HepG2 (cell line): ENCODE data around the gene RNF5. TPM values are rescaled to one million over a fixed set of nuclear protein-coding genes. Genes with fewer than 3 reads are reported as not detected.
A peak's percentile ranks its signal among the peaks of the same experiment; 100 is the strongest.

Experiments
- ATAC-seq: fragments of 200-7000 bp; cut with Tn5 transposase; 3 replicates; pipeline ENCODE4 v1.9.1; 2020; ENCODE audit warnings: mild to moderate bottlenecking, moderate library complexity
- BruUV-seq: library from RNA; stranded (reverse); fragments of 400-500 nt; replicated peaks from 2 replicates; lab custom pipeline; 2021; lab: Mats Ljungman, UMichigan
- CTCF ChIA-PET: fragments of 300-600 bp; formaldehyde crosslinking; extraction: SDS; loops from one replicate; lab custom pipeline; 2021; ENCODE audit warnings: low total read pairs, inconsistent platforms, low intra/inter-chr PET ratio; lab: Yijun Ruan, JAX
- POLR2A ChIA-PET: fragments of 350-600 bp; sonication (Branson Sonifier 250); formaldehyde crosslinking; loops from one replicate; lab custom pipeline; 2020; ENCODE audit warnings: antibody characterized with exemption, inconsistent platforms; lab: Yijun Ruan, JAX
- DNase-seq: peaks from one replicate; pipeline ENCODE4 v3.0.0-alpha.2; 2015; ENCODE audit warnings: low spot score
- FAIRE-seq: peaks from 3 replicates; lab custom pipeline; 2011; peaks lifted over from hg19 to GRCh38; lab: Jason Lieb, UNC
- H2AFZ ChIP-seq: one replicate; pipeline ENCODE4 v1.6.1; 2011; ENCODE audit warnings: low read length, inconsistent platforms
- H3K27ac ChIP-seq: fragments of 300-600 bp; 3 replicates; pipeline ENCODE4 v1.8.0; 2011; ENCODE audit warnings: mixed run types, mild to moderate bottlenecking, mixed read lengths, low read length, inconsistent platforms; ENCODE audit not compliant: insufficient read depth; ENCODE audit errors: extremely low read length
- H3K27me3 ChIP-seq, 2 experiments: fragments of 200-600 bp in 1 of 2; 2 replicates in 1 of 2; 3 replicates in 1 of 2; pipeline versions ENCODE4 v1.6.0 to v1.8.0; 2011; ENCODE audit warnings: low read length in 2 of 2, mild to moderate bottlenecking in 2 of 2, moderate library complexity in 2 of 2, inconsistent platforms in 1 of 2; ENCODE audit not compliant: insufficient read depth in 2 of 2, control insufficient read depth in 1 of 2
- H3K36me3 ChIP-seq, 2 experiments: fragments of 200-600 bp in 1 of 2; replicated peaks in 1 of 2; 2 replicates in 1 of 2; 3 replicates in 1 of 2; pipeline versions ENCODE4 v1.5.1 to v1.8.0; 2011; ENCODE audit warnings: low read length in 2 of 2, inconsistent platforms in 1 of 2; ENCODE audit not compliant: insufficient read depth in 2 of 2, control insufficient read depth in 1 of 2
- H3K4me1 ChIP-seq: 2 replicates; pipeline ENCODE4 v1.5.1; 2012; ENCODE audit warnings: low read length, inconsistent platforms; ENCODE audit not compliant: insufficient read depth
- H3K4me2 ChIP-seq: 2 replicates; pipeline ENCODE4 v1.6.0; 2011; ENCODE audit warnings: low read depth, low read length, inconsistent platforms
- H3K4me3 ChIP-seq, 3 experiments: fragments of 200-600 bp in 1 of 3; sonication (generic), shearing (Covaris generic) in 1 of 3; replicated peaks in 1 of 3; 2 replicates each; pipeline ENCODE4 v1.5.1; 2011 to 2016; ENCODE audit warnings: low read length in 3 of 3, inconsistent platforms in 2 of 3, low read depth in 2 of 3, mild to moderate bottlenecking in 2 of 3, control low read depth in 1 of 3, mixed read lengths in 1 of 3; ENCODE audit not compliant: insufficient read depth in 1 of 3
- H3K79me2 ChIP-seq: one replicate; pipeline ENCODE4 v1.6.1; 2011; ENCODE audit warnings: low read length, inconsistent platforms; ENCODE audit not compliant: insufficient read depth
- H3K9ac ChIP-seq: 2 replicates; pipeline ENCODE4 v1.6.0; 2011; ENCODE audit warnings: mild to moderate bottlenecking, low read depth, low read length, inconsistent platforms; ENCODE audit not compliant: insufficient read depth
- H3K9me3 ChIP-seq: 2 replicates; pipeline ENCODE4 v1.5.1; 2012; ENCODE audit warnings: mild to moderate bottlenecking, low read length
- H4K20me1 ChIP-seq: 2 replicates; pipeline ENCODE4 v1.6.0; 2011; ENCODE audit warnings: inconsistent platforms, mild to moderate bottlenecking, low read length, moderate library complexity; ENCODE audit not compliant: insufficient read depth
- CC2D1A ChIP-seq: sonication (generic); formaldehyde crosslinking; IDR thresholded peaks from 2 replicates; pipeline ENCODE4 v1.8.1; 2023; ENCODE audit warnings: mild to moderate bottlenecking, missing genetic modification reagents
- CEBPB ChIP-seq: IDR thresholded peaks from 2 replicates; pipeline ENCODE4 v1.6.1; 2011; ENCODE audit warnings: low read depth, low read length, improper control_type of control experiment, borderline replicate concordance
- CEBPG ChIP-seq: IDR thresholded peaks from 2 replicates; pipeline ENCODE4 v1.6.1; 2016
- CREB1 ChIP-seq, 2 experiments: fragments of 450-650 bp in 1 of 2; IDR thresholded peaks; 2 replicates each; pipeline ENCODE4 v1.6.1; 2016 to 2017; ENCODE audit warnings: control low read depth in 1 of 2, mild to moderate bottlenecking in 1 of 2, missing compliant biosample characterization in 1 of 2, missing genetic modification characterization in 1 of 2
- ESRRA ChIP-seq: sonication (generic); formaldehyde crosslinking; IDR thresholded peaks from 2 replicates; pipeline ENCODE4 v1.5.1; 2020; ENCODE audit warnings: mild to moderate bottlenecking, low read depth, missing genetic modification reagents
- FOXA3 ChIP-seq: IDR thresholded peaks from 2 replicates; pipeline ENCODE4 v1.6.1; 2016; ENCODE audit warnings: missing genetic modification reagents, missing compliant biosample characterization
- HNF4A ChIP-seq: sonication (generic); formaldehyde crosslinking; IDR thresholded peaks from 2 replicates; pipeline ENCODE4 v1.4.0; 2020; ENCODE audit warnings: missing genetic modification reagents
- NR2F6 ChIP-seq, 2 experiments: IDR thresholded peaks; 2 replicates each; pipeline ENCODE4 v1.6.1; 2016; ENCODE audit warnings: antibody characterized with exemption in 1 of 2, mild to moderate bottlenecking in 1 of 2
- RARA ChIP-seq: IDR thresholded peaks from 2 replicates; pipeline ENCODE4 v1.6.1; 2016; ENCODE audit warnings: missing genetic modification reagents, missing compliant biosample characterization
- SKIL ChIP-seq: sonication (generic); formaldehyde crosslinking; IDR thresholded peaks from 2 replicates; pipeline ENCODE4 v1.8.0; 2022; ENCODE audit warnings: missing genetic modification reagents, mild to moderate bottlenecking, moderate library complexity, borderline replicate concordance
- TAF15 ChIP-seq: fragments of 200-400 bp; formaldehyde crosslinking; IDR thresholded peaks from one replicate; pipeline ENCODE4 v1.6.1; 2018; ENCODE audit warnings: mild to moderate bottlenecking, low read depth, low read length; ENCODE audit not compliant: poor library complexity, severe bottlenecking
- TBL1XR1 ChIP-seq: fragments of 150-350 bp; IDR thresholded peaks from 2 replicates; pipeline ENCODE4 v1.6.1; 2014; ENCODE audit warnings: borderline replicate concordance, low read length; ENCODE audit not compliant: partially characterized antibody
- TEAD3 ChIP-seq: optimal IDR thresholded peaks from 2 replicates; pipeline ENCODE3; 2016; ENCODE audit warnings: borderline replicate concordance
- THAP7 ChIP-seq: sonication (generic); formaldehyde crosslinking; IDR thresholded peaks from 2 replicates; pipeline ENCODE4 v1.8.1; 2023; ENCODE audit warnings: mild to moderate bottlenecking, missing genetic modification reagents
- ZNF776 ChIP-seq: sonication (generic); formaldehyde crosslinking; IDR thresholded peaks from 2 replicates; pipeline ENCODE4 v1.4.0; 2020; ENCODE audit warnings: mild to moderate bottlenecking, missing genetic modification reagents
- ZSCAN25 ChIP-seq: sonication (generic); formaldehyde crosslinking; IDR thresholded peaks from 2 replicates; pipeline ENCODE4 v1.8.0; 2022; ENCODE audit warnings: mild to moderate bottlenecking, missing genetic modification reagents
- WGBS: methylation state at CpG from one replicate; pipeline ENCODE4 v1.1.6; 2017; ENCODE audit warnings: low lambda C conversion rate; 5-methylcytosine and 5-hydroxymethylcytosine counted together
- in situ Hi-C: cut with HindIII; loops from 2 replicates; pipeline ENCODE4 v1.10.0; 2017; ENCODE audit warnings: low pct_unique_long_range_greater_than_20kb; ENCODE audit not compliant: extremely low pct_ligation_motif_present
- intact Hi-C: fragments of 100-400 bp; cut with micrococcal nuclease; formaldehyde crosslinking; loops from one replicate; pipeline ENCODE4 v1.10.0; 2022; ENCODE audit not compliant: unreplicated experiment
- polyA plus RNA-seq, 8 experiments: library from polyadenylated mRNA; depleted of rRNA in 3 of 8; stranded (reverse) in 7 of 8; unstranded in 1 of 8; fragments of >200 nt; fragmentation: Illumina TruSeq in 4 of 8; extraction: Trizol in 4 of 8; gene quantifications; 2 replicates each; pipeline versions ENCODE4 v1.2.1 to v1.2.3, GENCODE V29; 2011 to 2016; ENCODE audit warnings: low read depth in 4 of 8, missing spikeins in 1 of 8, mixed read lengths in 1 of 8; ENCODE audit not compliant: insufficient read depth in 1 of 8
- total RNA-seq, 5 experiments: library from RNA; depleted of rRNA; stranded (reverse); fragments of >200 nt; fragmentation: Illumina TruSeq; extraction: Trizol; gene quantifications; 2 replicates each; pipeline ENCODE4 v1.2.3, GENCODE V29; 2016; ENCODE audit warnings: low read depth in 1 of 5
- TF ChIP-seq, protein P1 (sequence below): sonication (generic); formaldehyde crosslinking; IDR thresholded peaks from 2 replicates; pipeline ENCODE4 v1.5.0; 2020; ENCODE audit warnings: missing genetic modification reagents
- TF ChIP-seq, protein P2 (sequence below): sonication (generic); formaldehyde crosslinking; IDR thresholded peaks from 2 replicates; pipeline ENCODE4 v1.8.0; 2022; ENCODE audit warnings: missing genetic modification reagents, mild to moderate bottlenecking, inconsistent platforms, borderline replicate concordance
- TF ChIP-seq, protein P3 (sequence below), 2 experiments: fragments of 450-650 bp in 1 of 2; sonication (generic) in 1 of 2; formaldehyde crosslinking; IDR thresholded peaks; 2 replicates each; pipeline versions ENCODE4 v1.5.0 to v1.8.0; 2020 to 2022; ENCODE audit warnings: mild to moderate bottlenecking in 1 of 2, missing genetic modification reagents in 1 of 2

Gene RNF5
- total and polyA plus RNA-seq, 2 of the 13 experiments (the other 11 are each of a cell fraction or from before 2014, with no cell fraction given), result 98.0 to 131 TPM

DNA sequence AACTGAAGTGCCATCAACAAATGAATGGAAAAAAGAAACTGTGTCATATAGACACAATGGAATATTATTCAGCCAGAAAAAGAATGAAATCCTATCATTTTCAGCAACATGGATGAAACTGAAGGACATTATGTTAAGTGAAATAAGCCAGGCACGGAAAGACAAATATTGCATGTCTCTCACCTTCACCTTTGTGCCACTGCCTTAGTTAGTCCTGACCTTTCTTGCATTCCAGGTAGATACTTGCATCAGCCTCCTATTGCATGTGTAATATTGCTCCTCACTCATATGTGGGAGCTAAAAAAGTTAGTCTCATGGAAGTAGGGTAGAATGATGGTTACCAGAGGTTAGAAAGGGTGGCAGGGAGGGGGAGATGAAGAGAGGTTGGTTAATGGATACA lies 30.8 kb downstream of the RNF5 start:
- in situ Hi-C loops, result no loop called here
- POLR2A ChIA-PET, result no interaction called here
- no peak for TF ChIP-seq CREB1 (IDR thresholded peaks at IDR 0.05)
- TF ChIP-seq CREB1 (CRISPR knock-in tag; IDR thresholded peaks at IDR 0.05), result no peak
- no peak for TF ChIP-seq TAF15
- TF ChIP-seq HNF4A, result peak; percentile 46
- peak; percentile 55; the same call in 1 of the 2 replicates for TF ChIP-seq FOXA3 (CRISPR knock-in tag)
- TF ChIP-seq RARA (CRISPR knock-in tag), result 0 out of 2 replicates have a peak, but pooled peaks have one; percentile 31
- TF ChIP-seq TEAD3 (CRISPR knock-in tag), result peak; percentile 21
- TF ChIP-seq, protein P1, sequence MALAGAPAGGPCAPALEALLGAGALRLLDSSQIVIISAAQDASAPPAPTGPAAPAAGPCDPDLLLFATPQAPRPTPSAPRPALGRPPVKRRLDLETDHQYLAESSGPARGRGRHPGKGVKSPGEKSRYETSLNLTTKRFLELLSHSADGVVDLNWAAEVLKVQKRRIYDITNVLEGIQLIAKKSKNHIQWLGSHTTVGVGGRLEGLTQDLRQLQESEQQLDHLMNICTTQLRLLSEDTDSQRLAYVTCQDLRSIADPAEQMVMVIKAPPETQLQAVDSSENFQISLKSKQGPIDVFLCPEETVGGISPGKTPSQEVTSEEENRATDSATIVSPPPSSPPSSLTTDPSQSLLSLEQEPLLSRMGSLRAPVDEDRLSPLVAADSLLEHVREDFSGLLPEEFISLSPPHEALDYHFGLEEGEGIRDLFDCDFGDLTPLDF (CRISPR knock-in tag), result no peak
- peak; percentile 45; the same call in 1 of the 2 replicates for TF ChIP-seq ESRRA (CRISPR knock-in tag)
- TF ChIP-seq ZSCAN25 (CRISPR knock-in tag), result no peak
- no peak for TF ChIP-seq THAP7 (CRISPR knock-in tag)
- no peak for TF ChIP-seq SKIL (CRISPR knock-in tag)
- 0 out of 2 replicates have a peak, but pooled peaks have one; percentile 33 for TF ChIP-seq NR2F6 (IDR thresholded peaks at IDR 0.05)
- TF ChIP-seq NR2F6 (CRISPR knock-in tag; IDR thresholded peaks at IDR 0.05), result peak; percentile 37; the same call in 1 of the 2 replicates
- TF ChIP-seq, protein P2, sequence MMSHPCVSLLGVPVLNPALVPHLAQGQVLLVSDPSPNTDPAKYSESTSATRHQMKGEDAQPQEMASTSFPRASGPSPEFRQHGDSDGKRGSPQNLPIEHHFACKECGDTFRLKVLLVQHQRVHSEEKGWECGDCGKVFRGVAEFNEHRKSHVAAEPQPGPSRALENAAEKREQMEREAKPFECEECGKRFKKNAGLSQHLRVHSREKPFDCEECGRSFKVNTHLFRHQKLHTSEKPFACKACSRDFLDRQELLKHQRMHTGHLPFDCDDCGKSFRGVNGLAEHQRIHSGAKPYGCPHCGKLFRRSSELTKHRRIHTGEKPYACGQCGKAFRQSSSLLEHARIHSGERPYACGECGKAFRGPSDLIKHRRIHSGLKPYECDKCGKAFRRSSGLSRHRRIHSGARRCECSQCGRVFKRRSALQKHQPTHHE (CRISPR knock-in tag), result no peak
- peak; percentile 70 for TF ChIP-seq CEBPG
- peak; percentile 39 for TF ChIP-seq TBL1XR1
- TF ChIP-seq CEBPB, result peak; percentile 71
- TF ChIP-seq CC2D1A (CRISPR knock-in tag), result no peak
- TF ChIP-seq ZNF776 (CRISPR knock-in tag), result no peak
- TF ChIP-seq, protein P3, sequence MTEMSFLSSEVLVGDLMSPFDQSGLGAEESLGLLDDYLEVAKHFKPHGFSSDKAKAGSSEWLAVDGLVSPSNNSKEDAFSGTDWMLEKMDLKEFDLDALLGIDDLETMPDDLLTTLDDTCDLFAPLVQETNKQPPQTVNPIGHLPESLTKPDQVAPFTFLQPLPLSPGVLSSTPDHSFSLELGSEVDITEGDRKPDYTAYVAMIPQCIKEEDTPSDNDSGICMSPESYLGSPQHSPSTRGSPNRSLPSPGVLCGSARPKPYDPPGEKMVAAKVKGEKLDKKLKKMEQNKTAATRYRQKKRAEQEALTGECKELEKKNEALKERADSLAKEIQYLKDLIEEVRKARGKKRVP (CRISPR knock-in tag; IDR thresholded peaks at IDR 0.05), result peak in 1 of 2 experiments; percentile 95; a peak in 2 of 4 replicates

More for the DNA sequence above, 30.8 kb downstream of the RNF5 start:
- BruUV-seq, result no TSS peak
- Histone ChIP-seq H3K79me2 (no peaks in the 10 kb centered on the region), H3K9ac (no peak overlapping the region), H3K36me3 (no peaks in the 10 kb centered on the region), H3K4me2 (no peak overlapping the region), H3K9me3 (no peaks in the 10 kb centered on the region), H3K4me1 (peaks cover 24% of the 10 kb centered on the region), H3K27ac (no peak overlapping the region), H2AFZ (no peak overlapping the region), H3K4me3 (no peak overlapping the region), H4K20me1 (no peaks in the 10 kb centered on the region), H3K27me3 (peaks cover 1 to 5% of the 10 kb centered on the region in 2 experiments; a peak in 3 of 5 replicates)
- intact Hi-C loops, result no loop called here
- WGBS, result 3% methylated on average over 1 of the region's 1 CpG
- CTCF ChIA-PET, result no interaction called here
- FAIRE-seq (no peak), DNase-seq (no peak), ATAC-seq (no peak)
